ENCODE data around the gene OSBPL6. TPM values are rescaled to one million over a fixed set of nuclear protein-coding genes. Genes with fewer than 3 reads are reported as not detected.

OSBPL6 gene
- total and polyA plus RNA-seq, 2 of the 13 experiments (the other 11 are each of a cell fraction or from before 2014, with no cell fraction given) = 0.03 to 0.11 TPM

DNA sequence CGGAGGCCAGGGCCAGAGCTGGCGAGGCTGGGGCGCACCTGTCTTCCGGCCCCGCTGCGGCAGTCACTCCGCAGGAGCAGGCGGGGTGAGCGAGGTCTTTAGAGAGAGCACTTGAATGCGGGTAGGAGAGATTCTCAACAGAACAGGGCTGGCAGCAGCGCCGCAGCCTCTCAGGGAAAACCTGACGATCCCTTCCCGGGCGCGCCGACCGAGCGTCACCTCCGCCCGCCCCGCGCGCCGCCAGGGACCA is 256.1 kb downstream of the OSBPL6 start (continued):
- TF ChIP-seq, protein P1, sequence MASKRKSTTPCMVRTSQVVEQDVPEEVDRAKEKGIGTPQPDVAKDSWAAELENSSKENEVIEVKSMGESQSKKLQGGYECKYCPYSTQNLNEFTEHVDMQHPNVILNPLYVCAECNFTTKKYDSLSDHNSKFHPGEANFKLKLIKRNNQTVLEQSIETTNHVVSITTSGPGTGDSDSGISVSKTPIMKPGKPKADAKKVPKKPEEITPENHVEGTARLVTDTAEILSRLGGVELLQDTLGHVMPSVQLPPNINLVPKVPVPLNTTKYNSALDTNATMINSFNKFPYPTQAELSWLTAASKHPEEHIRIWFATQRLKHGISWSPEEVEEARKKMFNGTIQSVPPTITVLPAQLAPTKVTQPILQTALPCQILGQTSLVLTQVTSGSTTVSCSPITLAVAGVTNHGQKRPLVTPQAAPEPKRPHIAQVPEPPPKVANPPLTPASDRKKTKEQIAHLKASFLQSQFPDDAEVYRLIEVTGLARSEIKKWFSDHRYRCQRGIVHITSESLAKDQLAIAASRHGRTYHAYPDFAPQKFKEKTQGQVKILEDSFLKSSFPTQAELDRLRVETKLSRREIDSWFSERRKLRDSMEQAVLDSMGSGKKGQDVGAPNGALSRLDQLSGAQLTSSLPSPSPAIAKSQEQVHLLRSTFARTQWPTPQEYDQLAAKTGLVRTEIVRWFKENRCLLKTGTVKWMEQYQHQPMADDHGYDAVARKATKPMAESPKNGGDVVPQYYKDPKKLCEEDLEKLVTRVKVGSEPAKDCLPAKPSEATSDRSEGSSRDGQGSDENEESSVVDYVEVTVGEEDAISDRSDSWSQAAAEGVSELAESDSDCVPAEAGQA (IDR thresholded peaks at IDR 0.05; ENCODE audit: low read depth) = no peak
- TF ChIP-seq, protein P1 (CRISPR knock-in tag; IDR thresholded peaks at IDR 0.05; ENCODE audit: borderline replicate concordance) = no peak
- no peak for TF ChIP-seq NFE2L1 (CRISPR knock-in tag; IDR thresholded peaks at IDR 0.05; ENCODE audit: borderline replicate concordance)
- no peak for TF ChIP-seq IKZF1 (IDR thresholded peaks at IDR 0.05)
- TF ChIP-seq MED8 (CRISPR knock-in tag; IDR thresholded peaks at IDR 0.05; ENCODE audit: insufficient replicate concordance) = no peak
- TF ChIP-seq DNMT3B (CRISPR knock-in tag; conservative IDR thresholded peaks at IDR 0.05) = no peak
- no peak for TF ChIP-seq JDP2 (CRISPR knock-in tag; IDR thresholded peaks at IDR 0.05; ENCODE audit: borderline replicate concordance)
- no peak for TF ChIP-seq SIX1 (CRISPR knock-in tag; IDR thresholded peaks at IDR 0.05; ENCODE audit: borderline replicate concordance)
- TF ChIP-seq GZF1 (CRISPR knock-in tag; IDR thresholded peaks at IDR 0.05) = no peak
- TF ChIP-seq REL (CRISPR knock-in tag; conservative IDR thresholded peaks at IDR 0.05) = no peak
- TF ChIP-seq KLF13 (CRISPR knock-in tag; IDR thresholded peaks at IDR 0.05) = no peak
- TF ChIP-seq ZNF33A (CRISPR knock-in tag; IDR thresholded peaks at IDR 0.05; ENCODE audit: borderline replicate concordance) = no peak
- no peak for TF ChIP-seq ZNF782 (CRISPR knock-in tag; IDR thresholded peaks at IDR 0.05; ENCODE audit: borderline replicate concordance)
- TF ChIP-seq SIN3A (IDR thresholded peaks at IDR 0.05; ENCODE audit: borderline replicate concordance, low read depth, low read length) = no peak
- no peak for TF ChIP-seq STAG1 (CRISPR knock-in tag; IDR thresholded peaks at IDR 0.05)
- TF ChIP-seq, protein P2, sequence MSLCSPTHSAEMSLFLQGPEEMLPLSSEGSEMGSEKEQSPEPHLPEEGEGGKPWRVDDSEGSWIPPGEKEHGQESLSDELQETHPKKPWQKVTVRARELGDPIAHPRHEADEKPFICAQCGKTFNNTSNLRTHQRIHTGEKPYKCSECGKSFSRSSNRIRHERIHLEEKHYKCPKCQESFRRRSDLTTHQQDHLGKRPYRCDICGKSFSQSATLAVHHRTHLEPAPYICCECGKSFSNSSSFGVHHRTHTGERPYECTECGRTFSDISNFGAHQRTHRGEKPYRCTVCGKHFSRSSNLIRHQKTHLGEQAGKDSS (CRISPR knock-in tag; IDR thresholded peaks at IDR 0.05; ENCODE audit: borderline replicate concordance, low read depth) = peak; percentile 16; the same call in 1 of the 2 replicates
- TF ChIP-seq IKZF4 (CRISPR knock-in tag; IDR thresholded peaks at IDR 0.05; ENCODE audit: borderline replicate concordance, low read depth, not compliant biosample characterization) = peak; percentile 37
- TF ChIP-seq ZNF138 (CRISPR knock-in tag; IDR thresholded peaks at IDR 0.05; ENCODE audit: low read depth) = no peak
- TF ChIP-seq, protein P3, sequence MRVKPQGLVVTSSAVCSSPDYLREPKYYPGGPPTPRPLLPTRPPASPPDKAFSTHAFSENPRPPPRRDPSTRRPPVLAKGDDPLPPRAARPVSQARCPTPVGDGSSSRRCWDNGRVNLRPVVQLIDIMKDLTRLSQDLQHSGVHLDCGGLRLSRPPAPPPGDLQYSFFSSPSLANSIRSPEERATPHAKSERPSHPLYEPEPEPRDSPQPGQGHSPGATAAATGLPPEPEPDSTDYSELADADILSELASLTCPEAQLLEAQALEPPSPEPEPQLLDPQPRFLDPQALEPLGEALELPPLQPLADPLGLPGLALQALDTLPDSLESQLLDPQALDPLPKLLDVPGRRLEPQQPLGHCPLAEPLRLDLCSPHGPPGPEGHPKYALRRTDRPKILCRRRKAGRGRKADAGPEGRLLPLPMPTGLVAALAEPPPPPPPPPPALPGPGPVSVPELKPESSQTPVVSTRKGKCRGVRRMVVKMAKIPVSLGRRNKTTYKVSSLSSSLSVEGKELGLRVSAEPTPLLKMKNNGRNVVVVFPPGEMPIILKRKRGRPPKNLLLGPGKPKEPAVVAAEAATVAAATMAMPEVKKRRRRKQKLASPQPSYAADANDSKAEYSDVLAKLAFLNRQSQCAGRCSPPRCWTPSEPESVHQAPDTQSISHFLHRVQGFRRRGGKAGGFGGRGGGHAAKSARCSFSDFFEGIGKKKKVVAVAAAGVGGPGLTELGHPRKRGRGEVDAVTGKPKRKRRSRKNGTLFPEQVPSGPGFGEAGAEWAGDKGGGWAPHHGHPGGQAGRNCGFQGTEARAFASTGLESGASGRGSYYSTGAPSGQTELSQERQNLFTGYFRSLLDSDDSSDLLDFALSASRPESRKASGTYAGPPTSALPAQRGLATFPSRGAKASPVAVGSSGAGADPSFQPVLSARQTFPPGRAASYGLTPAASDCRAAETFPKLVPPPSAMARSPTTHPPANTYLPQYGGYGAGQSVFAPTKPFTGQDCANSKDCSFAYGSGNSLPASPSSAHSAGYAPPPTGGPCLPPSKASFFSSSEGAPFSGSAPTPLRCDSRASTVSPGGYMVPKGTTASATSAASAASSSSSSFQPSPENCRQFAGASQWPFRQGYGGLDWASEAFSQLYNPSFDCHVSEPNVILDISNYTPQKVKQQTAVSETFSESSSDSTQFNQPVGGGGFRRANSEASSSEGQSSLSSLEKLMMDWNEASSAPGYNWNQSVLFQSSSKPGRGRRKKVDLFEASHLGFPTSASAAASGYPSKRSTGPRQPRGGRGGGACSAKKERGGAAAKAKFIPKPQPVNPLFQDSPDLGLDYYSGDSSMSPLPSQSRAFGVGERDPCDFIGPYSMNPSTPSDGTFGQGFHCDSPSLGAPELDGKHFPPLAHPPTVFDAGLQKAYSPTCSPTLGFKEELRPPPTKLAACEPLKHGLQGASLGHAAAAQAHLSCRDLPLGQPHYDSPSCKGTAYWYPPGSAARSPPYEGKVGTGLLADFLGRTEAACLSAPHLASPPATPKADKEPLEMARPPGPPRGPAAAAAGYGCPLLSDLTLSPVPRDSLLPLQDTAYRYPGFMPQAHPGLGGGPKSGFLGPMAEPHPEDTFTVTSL (CRISPR knock-in tag; IDR thresholded peaks at IDR 0.05; ENCODE audit: borderline replicate concordance) = no peak
